ENCODE results near the gene MYLK4. TPM values are rescaled to one million over a fixed set of nuclear protein-coding genes. Genes with fewer than 3 reads are reported as not detected.

The MYLK4 gene
- total and polyA plus RNA-seq, 4 experiments from 2014 or later: 0.04 to 0.42 (median 0.31) TPM

DNA sequence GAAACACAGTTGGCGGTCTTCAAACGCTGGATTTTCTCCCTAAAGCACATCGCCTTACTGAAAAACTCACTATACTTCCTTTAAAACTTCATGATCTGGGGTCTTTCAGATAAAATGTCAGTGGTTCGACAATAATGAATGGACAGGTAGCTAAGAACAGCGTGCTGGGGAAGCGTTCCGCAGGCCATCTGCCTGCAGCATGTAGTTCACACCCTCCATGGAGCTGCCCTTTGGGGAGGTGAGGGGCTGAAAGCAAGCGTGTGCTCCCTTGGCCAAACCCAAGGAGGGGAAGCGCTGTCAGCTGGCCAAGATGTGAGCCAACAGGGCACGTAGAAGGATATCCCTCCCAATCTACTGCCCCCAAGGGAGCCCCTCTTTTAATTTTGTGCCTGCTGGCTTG, 20.8 kb downstream of the MYLK4 start:
- Mint-ChIP-seq H3K4me3 (no peak overlapping the region), H3K27ac (no peak overlapping the region), H3K4me1 (no peaks in the 10 kb centered on the region), H3K36me3 (no peaks in the 10 kb centered on the region), H3K9me3 (no peaks in the 10 kb centered on the region), H3K27me3 (peaks cover 5 to 7% of the 10 kb centered on the region in 2 donors)
- Histone ChIP-seq H3K9me3 (ENCODE audit: control insufficient read depth in 1 of 2, low read length in 2 of 2) (no peaks in the 10 kb centered on the region), H3K36me3 (ENCODE audit: insufficient read depth, low read length) (no peaks in the 10 kb centered on the region), H3K27me3 (ENCODE audit: insufficient read depth, low read length) (no peaks in the 10 kb centered on the region), H3K27ac (ENCODE audit: low read depth, low read length) (no peak overlapping the region), H3K4me3 (ENCODE audit: low read length in 2 of 2) (no peak overlapping the region), H3K4me1 (ENCODE audit: insufficient read depth, low read length) (no peaks in the 10 kb centered on the region)
- ChIA-PET POLR2A (ENCODE audit: partially characterized antibody) (no interaction called here), CTCF (ENCODE audit: partially characterized antibody) (no interaction called here)
- intact Hi-C loops (cut with micrococcal nuclease): no loop called here
- no peak for DNase-seq

DNA sequence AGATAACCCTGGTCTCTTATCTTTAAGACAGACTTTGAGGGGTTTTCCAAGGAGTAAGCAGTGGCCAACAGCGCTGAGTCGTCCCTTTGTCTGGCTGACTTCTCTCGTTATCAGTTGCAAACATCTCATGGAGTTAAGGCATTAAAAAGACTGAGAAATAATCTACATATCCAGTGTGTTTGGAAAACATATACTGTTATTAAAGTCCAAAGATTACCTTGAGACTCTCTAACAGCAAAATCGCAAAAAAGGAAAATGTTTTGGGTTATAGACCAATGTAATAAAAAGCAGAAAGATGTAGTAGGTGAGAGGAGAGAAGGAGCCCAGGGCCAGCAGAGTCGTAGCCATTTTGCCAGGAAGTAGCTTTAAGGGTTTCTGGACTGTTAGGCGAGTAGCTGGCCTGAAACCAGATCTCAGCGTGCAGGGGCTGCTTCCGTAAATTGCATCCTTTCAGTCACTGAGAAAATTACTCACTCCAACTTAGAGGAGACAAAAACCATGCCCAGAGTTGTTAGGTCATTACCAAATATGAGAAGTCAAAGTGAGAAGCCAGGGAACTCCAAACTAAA, 24.6 kb downstream of the MYLK4 start:
- Histone ChIP-seq H3K36me3 (ENCODE audit: insufficient read depth, low read length) (no peaks in the 10 kb centered on the region), H3K4me3 (ENCODE audit: low read length in 2 of 2) (no peak overlapping the region), H3K9me3 (ENCODE audit: control insufficient read depth in 1 of 2, low read length in 2 of 2) (no peaks in the 10 kb centered on the region), H3K4me1 (ENCODE audit: insufficient read depth, low read length) (no peaks in the 10 kb centered on the region), H3K27me3 (ENCODE audit: insufficient read depth, low read length) (peaks cover 3% of the 10 kb centered on the region), H3K27ac (ENCODE audit: low read depth, low read length) (no peak overlapping the region)
- intact Hi-C loops (cut with micrococcal nuclease): no loop called here
- peaks cover 3 to 8% of the 10 kb centered on the region in 2 donors for H3K36me3 Mint-ChIP-seq
- H3K4me1 Mint-ChIP-seq: no peaks in the 10 kb centered on the region
- ChIA-PET CTCF (ENCODE audit: partially characterized antibody) (interaction anchor here (1.4 to 2.1 kb wide), 2 partner anchors 12 to 24 kb away, joined by 4 to 6 read pairs; partner anchors contain the start of gene MYLK4), POLR2A (ENCODE audit: partially characterized antibody) (no interaction called here)
- peaks cover 4 to 10% of the 10 kb centered on the region in 2 donors for H3K27me3 Mint-ChIP-seq
- DNase-seq: no peak
- H3K27ac Mint-ChIP-seq: no peak overlapping the region
- no peak overlapping the region for H3K4me3 Mint-ChIP-seq
- H3K9me3 Mint-ChIP-seq: peaks cover 0 to 13% (median 7%) of the 10 kb centered on the region in 8 donors

DNA sequence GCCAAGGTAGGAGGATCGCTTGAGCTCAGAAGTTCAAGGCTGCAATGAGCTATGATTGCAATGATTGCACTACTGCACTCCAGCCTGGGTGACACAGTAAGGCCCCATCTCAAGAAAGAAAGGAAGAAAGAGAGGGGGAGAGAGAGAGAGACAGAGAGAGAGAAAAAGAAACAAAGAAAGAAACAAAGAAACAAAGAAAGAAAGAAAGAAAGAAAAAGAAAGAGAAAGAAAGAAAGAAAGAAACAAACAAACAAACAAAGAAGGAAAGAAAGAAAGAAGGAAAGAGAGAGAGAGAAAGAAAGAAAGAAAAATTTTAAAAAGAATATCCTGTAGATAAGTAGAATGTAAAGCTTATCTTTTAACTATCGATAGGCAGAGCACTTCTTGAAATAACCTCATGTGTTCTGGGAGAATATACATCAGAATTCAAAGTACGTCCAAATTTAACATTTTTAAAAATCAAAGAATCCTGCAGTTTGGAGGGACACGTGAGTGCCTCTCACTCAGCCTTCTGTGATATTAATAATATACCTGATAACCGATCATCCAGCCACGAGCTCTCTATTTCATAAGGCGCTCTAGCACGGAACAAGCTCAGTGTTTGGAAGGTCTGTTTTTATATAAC, 25.2 kb downstream of the MYLK4 start:
- POLR2A ChIA-PET (ENCODE audit: partially characterized antibody): no interaction called here
- no peaks in the 10 kb centered on the region for H3K4me1 Mint-ChIP-seq
- H3K4me3 ChIP-seq (ENCODE audit: low read length in 2 of 2): no peak overlapping the region

DNA sequence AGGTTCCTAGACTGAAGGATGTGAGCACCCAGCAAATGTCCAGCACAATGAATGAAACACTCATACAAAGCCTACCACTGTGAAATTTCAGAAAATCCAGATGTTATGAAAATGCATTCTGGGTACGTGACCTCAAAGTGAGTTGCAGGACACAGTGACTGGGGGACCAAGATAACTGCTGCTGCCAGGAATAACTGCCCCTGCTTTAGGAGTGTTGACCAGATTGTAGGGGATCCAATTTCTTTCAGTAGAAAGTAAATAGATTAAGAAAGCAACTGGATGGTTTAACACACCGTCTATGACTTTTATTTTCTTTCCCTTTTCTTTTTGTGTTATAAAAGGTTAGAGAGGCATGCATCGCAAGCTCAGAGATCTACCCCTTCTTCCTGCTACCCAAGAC, 29.5 kb downstream of the MYLK4 start:
- Mint-ChIP-seq H3K9me3 (peaks cover 0 to 13% (median 7%) of the 10 kb centered on the region in 8 donors), H3K4me1 (no peaks in the 10 kb centered on the region), H3K27ac (no peak overlapping the region), H3K27me3 (peaks cover 2 to 4% of the 10 kb centered on the region in 2 donors), H3K4me3 (no peak overlapping the region), H3K36me3 (peaks cover 3 to 15% of the 10 kb centered on the region in 2 donors)
- Histone ChIP-seq H3K27ac (ENCODE audit: low read depth, low read length) (no peak overlapping the region), H3K27me3 (ENCODE audit: insufficient read depth, low read length) (peaks cover 3% of the 10 kb centered on the region), H3K36me3 (ENCODE audit: insufficient read depth, low read length) (no peaks in the 10 kb centered on the region), H3K4me3 (ENCODE audit: low read length in 2 of 2) (no peak overlapping the region), H3K4me1 (ENCODE audit: insufficient read depth, low read length) (no peaks in the 10 kb centered on the region), H3K9me3 (ENCODE audit: control insufficient read depth in 1 of 2, low read length in 2 of 2) (no peaks in the 10 kb centered on the region)
- intact Hi-C loops (cut with micrococcal nuclease): no loop called here
- POLR2A ChIA-PET (ENCODE audit: partially characterized antibody): no interaction called here
- DNase-seq: no peak
- CTCF ChIA-PET (ENCODE audit: partially characterized antibody): no interaction called here

More for the DNA sequence above, 25.2 kb downstream of the MYLK4 start:
- Mint-ChIP-seq H3K27me3 (peaks cover 7 to 12% of the 10 kb centered on the region in 2 donors), H3K9me3 (peaks cover 0 to 13% (median 7%) of the 10 kb centered on the region in 8 donors), H3K4me3 (no peak overlapping the region), H3K36me3 (peaks cover 3 to 10% of the 10 kb centered on the region in 2 donors), H3K27ac (no peak overlapping the region)
- no peaks in the 10 kb centered on the region for H3K36me3 ChIP-seq (ENCODE audit: insufficient read depth, low read length)
- peaks cover 3% of the 10 kb centered on the region for H3K27me3 ChIP-seq (ENCODE audit: insufficient read depth, low read length)
- H3K4me1 ChIP-seq (ENCODE audit: insufficient read depth, low read length): no peaks in the 10 kb centered on the region
- CTCF ChIA-PET (ENCODE audit: partially characterized antibody): interaction anchor here (1.4 to 2.1 kb wide), 2 partner anchors 12 to 25 kb away, joined by 4 to 6 read pairs; partner anchors contain the start of gene MYLK4
- H3K9me3 ChIP-seq (ENCODE audit: control insufficient read depth in 1 of 2, low read length in 2 of 2): no peaks in the 10 kb centered on the region
- H3K27ac ChIP-seq (ENCODE audit: low read depth, low read length): no peak overlapping the region
- intact Hi-C loops (cut with micrococcal nuclease): no loop called here
- DNase-seq: no peak

DNA sequence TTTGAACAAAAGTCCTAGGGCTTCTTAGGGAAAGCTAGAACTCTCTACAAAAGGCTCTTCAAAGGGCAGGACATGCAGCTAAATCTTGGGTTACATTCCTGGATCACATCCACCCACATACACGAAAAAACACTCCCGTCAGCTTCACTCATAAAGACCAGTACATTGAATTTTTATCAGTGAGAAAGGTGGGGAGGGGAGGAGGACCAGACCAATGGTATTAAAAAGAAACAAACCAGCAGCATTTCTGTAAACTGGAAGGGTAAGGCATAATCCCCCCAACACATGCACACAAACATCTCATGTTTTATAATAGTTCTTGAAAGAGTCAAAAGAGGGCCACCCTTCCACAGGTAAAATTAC, 31.6 kb downstream of the MYLK4 start:
- intact Hi-C loops (cut with micrococcal nuclease): no loop called here
- peaks cover 0 to 13% (median 7%) of the 10 kb centered on the region in 8 donors for H3K9me3 Mint-ChIP-seq
- CTCF ChIA-PET (ENCODE audit: partially characterized antibody): no interaction called here
- H3K36me3 Mint-ChIP-seq: peaks cover 3 to 15% of the 10 kb centered on the region in 2 donors
- Histone ChIP-seq H3K4me1 (ENCODE audit: insufficient read depth, low read length) (no peaks in the 10 kb centered on the region), H3K27ac (ENCODE audit: low read depth, low read length) (no peak overlapping the region), H3K9me3 (ENCODE audit: control insufficient read depth in 1 of 2, low read length in 2 of 2) (no peaks in the 10 kb centered on the region), H3K27me3 (ENCODE audit: insufficient read depth, low read length) (no peaks in the 10 kb centered on the region), H3K36me3 (ENCODE audit: insufficient read depth, low read length) (no peaks in the 10 kb centered on the region), H3K4me3 (ENCODE audit: low read length in 2 of 2) (no peak overlapping the region)
- no peak overlapping the region for H3K27ac Mint-ChIP-seq
- POLR2A ChIA-PET (ENCODE audit: partially characterized antibody): no interaction called here
- H3K27me3 Mint-ChIP-seq: peaks cover 2% of the 10 kb centered on the region in 2 donors
- no peaks in the 10 kb centered on the region for H3K4me1 Mint-ChIP-seq
- no peak overlapping the region for H3K4me3 Mint-ChIP-seq
- DNase-seq: no peak

DNA sequence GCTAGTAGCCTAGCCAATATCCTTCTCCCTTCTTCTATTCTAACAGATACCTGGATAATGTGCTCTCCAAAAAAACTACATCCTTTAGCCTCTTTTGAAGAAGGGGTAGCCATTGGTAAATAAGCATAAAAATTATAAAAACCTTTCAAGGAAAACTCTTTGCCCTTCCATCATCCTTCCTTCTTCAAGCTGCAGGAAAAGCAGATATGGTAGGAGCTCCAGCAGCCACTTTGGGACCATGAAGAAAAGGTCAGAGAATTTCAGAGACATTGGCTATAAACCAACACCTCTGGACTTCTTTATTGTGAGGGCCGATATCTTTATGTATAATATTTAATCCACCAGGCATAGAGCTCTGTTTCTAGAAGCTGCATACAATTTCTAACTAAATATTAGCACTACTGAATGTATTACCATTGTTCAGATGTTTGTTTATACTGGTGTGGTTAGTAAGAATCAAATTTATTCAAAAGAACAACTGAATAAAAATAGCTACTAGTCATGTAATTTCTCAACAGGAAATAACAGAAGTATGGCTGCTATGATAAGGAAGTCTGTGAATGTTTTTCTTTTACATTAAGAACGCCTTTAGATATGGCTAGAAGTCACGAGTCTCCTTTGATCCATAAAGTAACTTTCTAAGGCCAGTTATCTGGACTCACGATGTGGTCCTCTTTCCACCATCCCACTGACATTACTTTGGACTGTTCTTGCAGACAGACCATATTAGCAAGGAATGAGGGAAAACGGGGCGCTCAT, 32.2 kb downstream of the MYLK4 start:
- Histone ChIP-seq H3K4me1 (ENCODE audit: insufficient read depth, low read length) (no peaks in the 10 kb centered on the region), H3K27ac (ENCODE audit: low read depth, low read length) (no peak overlapping the region), H3K27me3 (ENCODE audit: insufficient read depth, low read length) (no peaks in the 10 kb centered on the region), H3K9me3 (ENCODE audit: control insufficient read depth in 1 of 2, low read length in 2 of 2) (no peaks in the 10 kb centered on the region), H3K4me3 (ENCODE audit: low read length in 2 of 2) (no peak overlapping the region), H3K36me3 (ENCODE audit: insufficient read depth, low read length) (no peaks in the 10 kb centered on the region)
- CTCF ChIA-PET (ENCODE audit: partially characterized antibody): no interaction called here
- peaks cover 1 to 2% of the 10 kb centered on the region in 2 donors for H3K27me3 Mint-ChIP-seq
- H3K4me3 Mint-ChIP-seq: no peak overlapping the region
- peaks cover 3 to 15% of the 10 kb centered on the region in 2 donors for H3K36me3 Mint-ChIP-seq
- POLR2A ChIA-PET (ENCODE audit: partially characterized antibody): no interaction called here
- peaks cover 0 to 13% (median 6%) of the 10 kb centered on the region in 8 donors for H3K9me3 Mint-ChIP-seq
- DNase-seq: no peak
- H3K4me1 Mint-ChIP-seq: no peaks in the 10 kb centered on the region
- intact Hi-C loops (cut with micrococcal nuclease): no loop called here
- H3K27ac Mint-ChIP-seq: no peak overlapping the region

DNA sequence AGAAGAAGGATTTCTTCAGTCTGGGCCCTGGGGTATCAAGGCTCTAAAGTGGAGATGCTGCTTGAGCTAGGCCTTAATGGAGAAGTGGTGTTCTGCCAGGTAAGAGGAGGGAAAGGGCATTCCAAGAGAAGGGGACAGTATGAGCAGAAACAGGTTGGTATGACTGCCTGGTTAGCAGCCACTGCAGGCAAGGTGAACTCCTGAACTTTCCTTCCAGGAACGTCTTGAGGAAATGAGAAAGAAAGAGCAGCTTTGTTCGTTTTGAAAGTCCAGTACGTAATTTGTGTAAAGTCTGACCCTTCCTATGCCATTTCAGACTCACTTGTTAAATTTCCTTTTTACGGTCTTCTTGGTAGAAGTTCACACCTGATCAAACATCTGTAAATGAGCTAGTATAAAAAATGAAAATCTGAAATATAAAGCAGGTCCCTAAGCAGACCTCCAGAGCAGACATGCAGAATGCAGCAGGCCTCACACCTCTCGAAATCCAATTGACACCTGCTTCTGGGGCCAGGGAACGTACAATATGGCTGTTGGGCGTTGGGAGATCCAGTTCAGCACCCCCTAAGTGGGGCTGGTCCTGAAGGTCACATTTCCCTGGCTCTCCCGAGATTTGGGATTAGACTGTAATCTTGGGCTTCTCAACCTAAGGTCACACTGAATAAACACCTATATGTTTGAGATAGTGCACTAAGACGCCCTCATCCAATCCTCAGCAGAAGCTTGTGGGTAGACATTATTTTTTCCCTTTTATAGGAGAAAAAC, 33.6 kb downstream of the MYLK4 start:
- Mint-ChIP-seq H3K4me3 (no peak overlapping the region), H3K4me1 (no peaks in the 10 kb centered on the region), H3K9me3 (peaks cover 0 to 8% (median 5%) of the 10 kb centered on the region in 8 donors), H3K27me3 (peaks cover 1 to 2% of the 10 kb centered on the region in 2 donors), H3K27ac (no peak overlapping the region), H3K36me3 (peaks cover 3 to 15% of the 10 kb centered on the region in 2 donors)
- ChIA-PET CTCF (ENCODE audit: partially characterized antibody) (no interaction called here), POLR2A (ENCODE audit: partially characterized antibody) (no interaction called here)
- no peaks in the 10 kb centered on the region for H3K9me3 ChIP-seq (ENCODE audit: control insufficient read depth in 1 of 2, low read length in 2 of 2)
- no peaks in the 10 kb centered on the region for H3K36me3 ChIP-seq (ENCODE audit: insufficient read depth, low read length)
- intact Hi-C loops (cut with micrococcal nuclease): no loop called here
- DNase-seq: no peak
- no peaks in the 10 kb centered on the region for H3K4me1 ChIP-seq (ENCODE audit: insufficient read depth, low read length)
- H3K27me3 ChIP-seq (ENCODE audit: insufficient read depth, low read length): no peaks in the 10 kb centered on the region
- no peak overlapping the region for H3K4me3 ChIP-seq (ENCODE audit: low read length in 2 of 2)
- H3K27ac ChIP-seq (ENCODE audit: low read depth, low read length): no peak overlapping the region
